Measurements from ENCODE around the gene AQP7. TPM values are rescaled to one million over a fixed set of nuclear protein-coding genes. Genes with fewer than 3 reads are reported as not detected.
"Not testable (repeated sequence)": the region's sequence is repeated elsewhere in the genome, so short reads cannot be mapped to it uniquely, and the experiment has no call there.

The AQP7 gene
- total and polyA plus RNA-seq, 4 donors = 4.8 to 22.3 (median 14.5) TPM

- H3K9ac ChIP-seq (ENCODE audit: low read depth in 1 of 2, low read length in 2 of 2) = no peak overlapping the region
- TF ChIP-seq FOXA2 (IDR thresholded peaks at IDR 0.05) (no peak), NR2F2 (IDR thresholded peaks at IDR 0.05) (no peak), ATF3 (IDR thresholded peaks at IDR 0.05) (no peak), MAX (IDR thresholded peaks at IDR 0.05) (no peak), RXRA (IDR thresholded peaks at IDR 0.05) (no peak), EGR1 (IDR thresholded peaks at IDR 0.05; ENCODE audit: low read depth in 2 of 2) (no peak)
- 98% methylated on average over 2 of the region's 2 CpGs for WGBS
These were observed 38.2 kb downstream of the AQP7 start for GRCh38 chr9:33364127-33364526.

GRCh38 chr9:33358641-33359040 is 43.7 kb downstream of the AQP7 start:
- H3K36me3 ChIP-seq (ENCODE audit: control insufficient read depth in 4 of 4, insufficient read depth in 3 of 4, low read depth in 1 of 4, low read length in 3 of 4) = peaks cover 4 to 20% (median 15%) of the 10 kb centered on the region in 4 donors
- not testable (repeated sequence) for H3K9ac ChIP-seq (ENCODE audit: low read depth in 1 of 2, low read length in 2 of 2)

More at GRCh38 chr9:33364127-33364526, 38.2 kb downstream of the AQP7 start:
- no peak for DNase-seq (ENCODE audit: low spot score)
- Histone ChIP-seq H3K27ac (ENCODE audit: low read depth in 1 of 2, low read length in 2 of 2) (no peak overlapping the region), H3K27me3 (ENCODE audit: control insufficient read depth in 4 of 4, insufficient read depth in 4 of 4, low read length in 3 of 4) (no peaks in the 10 kb centered on the region), H3K4me3 (ENCODE audit: low read depth in 1 of 3, low read length in 3 of 3) (no peak overlapping the region), H3K4me1 (ENCODE audit: control insufficient read depth in 4 of 4, insufficient read depth in 4 of 4, low read length in 3 of 4) (no peaks in the 10 kb centered on the region), H3K36me3 (ENCODE audit: control insufficient read depth in 4 of 4, insufficient read depth in 3 of 4, low read depth in 1 of 4, low read length in 3 of 4) (peaks cover 7 to 47% (median 43%) of the 10 kb centered on the region in 4 donors), H3K9me3 (ENCODE audit: control insufficient read depth in 4 of 4, low read length in 3 of 4) (no peaks in the 10 kb centered on the region)

GRCh38 chr9:33355933-33356332 is 46.4 kb downstream of the AQP7 start:
- H3K9me3 ChIP-seq (ENCODE audit: control insufficient read depth in 4 of 4, low read length in 3 of 4) = no peaks in the 10 kb centered on the region
- TF ChIP-seq REST (IDR thresholded peaks at IDR 0.05) (no peak), CTCF (IDR thresholded peaks at IDR 0.05; ENCODE audit: low read depth, low read length, missing input control) (no peak), SP1 (IDR thresholded peaks at IDR 0.05) (no peak), GABPA (IDR thresholded peaks at IDR 0.05 in 1 of 2, conservative IDR thresholded peaks at IDR 0.05 in 1 of 2) (no peak), ZBTB33 (IDR thresholded peaks at IDR 0.05) (no peak), YY1 (IDR thresholded peaks at IDR 0.05) (no peak), RXRA (IDR thresholded peaks at IDR 0.05) (no peak), ATF3 (IDR thresholded peaks at IDR 0.05) (no peak), NR2F2 (IDR thresholded peaks at IDR 0.05) (no peak), MAX (IDR thresholded peaks at IDR 0.05) (no peak), RAD21 (IDR thresholded peaks at IDR 0.05) (no peak)
- no peak overlapping the region for H3K9ac ChIP-seq (ENCODE audit: low read depth in 1 of 2, low read length in 2 of 2)
- H3K36me3 ChIP-seq (ENCODE audit: control insufficient read depth in 4 of 4, insufficient read depth in 3 of 4, low read depth in 1 of 4, low read length in 3 of 4) = peaks cover 4 to 27% (median 14%) of the 10 kb centered on the region in 4 donors
- H3K4me1 ChIP-seq (ENCODE audit: control insufficient read depth in 4 of 4, insufficient read depth in 4 of 4, low read length in 3 of 4) = no peaks in the 10 kb centered on the region
- no peak for DNase-seq (ENCODE audit: low spot score)
- H3K4me3 ChIP-seq (ENCODE audit: low read depth in 1 of 3, low read length in 3 of 3) = no peak overlapping the region
- WGBS = 97% methylated on average over 1 of the region's 1 CpG
- no peaks in the 10 kb centered on the region for H3K27me3 ChIP-seq (ENCODE audit: control insufficient read depth in 4 of 4, insufficient read depth in 4 of 4, low read length in 3 of 4)
- no peak overlapping the region for H3K27ac ChIP-seq (ENCODE audit: low read depth in 1 of 2, low read length in 2 of 2)

More at GRCh38 chr9:33358641-33359040, 43.7 kb downstream of the AQP7 start:
- not testable (repeated sequence) for H3K4me3 ChIP-seq (ENCODE audit: low read depth in 1 of 3, low read length in 3 of 3); H3K4me1 ChIP-seq (ENCODE audit: control insufficient read depth in 4 of 4, insufficient read depth in 4 of 4, low read length in 3 of 4); H3K27ac ChIP-seq (ENCODE audit: low read depth in 1 of 2, low read length in 2 of 2); H3K27me3 ChIP-seq (ENCODE audit: control insufficient read depth in 4 of 4, insufficient read depth in 4 of 4, low read length in 3 of 4); DNase-seq (ENCODE audit: low spot score); H3K9me3 ChIP-seq (ENCODE audit: control insufficient read depth in 4 of 4, low read length in 3 of 4)
- 98% methylated on average over 3 of the region's 3 CpGs for WGBS

All from liver (tissue), 9 donors.